A673 (cell line): ENCODE measurements around the gene IKBKE.

Experiments used
- EZH2 ChIP-seq: fragments of 200-600 bp; sonication (generic); IDR thresholded peaks from 2 replicates; pipeline ENCODE4 v1.6.1; 2017; ENCODE audit warnings: borderline replicate concordance, low read depth, mild to moderate bottlenecking, mixed read lengths, antibody characterized with exemption, low read length; ENCODE audit not compliant: poor library complexity, severe bottlenecking
- TF ChIP-seq, protein P1 (sequence below): fragments of 300-800, 200-600 bp; sonication (generic); conservative IDR thresholded peaks from 2 replicates; pipeline ENCODE4 v1.5.1; 2017; ENCODE audit warnings: low read depth, mild to moderate bottlenecking, antibody characterized with exemption, low read length, moderate library complexity, mixed read lengths

DNA sequence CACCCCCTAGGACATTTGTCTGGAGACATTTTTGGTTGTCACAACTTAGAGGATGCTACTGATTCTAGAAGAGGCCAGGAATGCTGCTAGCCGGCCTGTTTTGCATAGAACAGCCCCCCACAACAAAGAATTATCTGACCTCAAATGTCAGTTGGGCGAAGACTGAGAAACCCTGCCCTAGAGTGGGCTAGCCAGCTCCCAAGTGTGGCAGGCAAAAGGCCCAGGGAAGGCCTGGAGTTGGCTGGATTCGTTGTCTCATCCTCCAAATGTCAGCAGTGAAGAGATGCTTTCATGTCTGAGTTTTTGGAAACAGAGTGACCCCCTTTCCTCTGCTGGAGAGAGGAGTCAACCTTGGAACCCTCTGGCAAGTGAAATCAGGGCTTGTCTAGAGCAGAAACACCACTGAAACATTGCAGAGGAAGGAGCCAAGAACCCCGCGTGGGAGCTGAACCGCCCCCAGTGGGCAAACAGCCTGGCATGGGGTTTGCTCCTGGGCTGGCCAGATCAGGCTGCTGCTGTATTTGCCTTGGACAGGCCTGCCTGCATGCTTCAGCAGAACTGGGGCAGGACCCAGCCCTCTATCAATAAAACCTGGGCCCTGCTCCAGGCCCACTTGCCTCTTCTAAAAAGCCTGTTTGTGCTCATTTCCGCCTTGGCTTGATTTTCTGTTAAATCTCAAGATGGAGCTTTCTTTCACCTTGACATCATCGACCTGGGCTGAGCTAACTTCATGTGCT, 69.9 kb downstream of the IKBKE start:
- TF ChIP-seq, protein P1, sequence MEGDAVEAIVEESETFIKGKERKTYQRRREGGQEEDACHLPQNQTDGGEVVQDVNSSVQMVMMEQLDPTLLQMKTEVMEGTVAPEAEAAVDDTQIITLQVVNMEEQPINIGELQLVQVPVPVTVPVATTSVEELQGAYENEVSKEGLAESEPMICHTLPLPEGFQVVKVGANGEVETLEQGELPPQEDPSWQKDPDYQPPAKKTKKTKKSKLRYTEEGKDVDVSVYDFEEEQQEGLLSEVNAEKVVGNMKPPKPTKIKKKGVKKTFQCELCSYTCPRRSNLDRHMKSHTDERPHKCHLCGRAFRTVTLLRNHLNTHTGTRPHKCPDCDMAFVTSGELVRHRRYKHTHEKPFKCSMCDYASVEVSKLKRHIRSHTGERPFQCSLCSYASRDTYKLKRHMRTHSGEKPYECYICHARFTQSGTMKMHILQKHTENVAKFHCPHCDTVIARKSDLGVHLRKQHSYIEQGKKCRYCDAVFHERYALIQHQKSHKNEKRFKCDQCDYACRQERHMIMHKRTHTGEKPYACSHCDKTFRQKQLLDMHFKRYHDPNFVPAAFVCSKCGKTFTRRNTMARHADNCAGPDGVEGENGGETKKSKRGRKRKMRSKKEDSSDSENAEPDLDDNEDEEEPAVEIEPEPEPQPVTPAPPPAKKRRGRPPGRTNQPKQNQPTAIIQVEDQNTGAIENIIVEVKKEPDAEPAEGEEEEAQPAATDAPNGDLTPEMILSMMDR: no peak
- TF ChIP-seq EZH2: no peak
